PC-9 (cell line): Measurements from ENCODE around the gene FAM193A.

ENCODE experiments used
- EZH2 ChIP-seq: fragments of 200-600 bp; sonication (generic); IDR thresholded peaks from 2 replicates; pipeline ENCODE4 v1.8.0; 2017; ENCODE audit warnings: antibody characterized with exemption, low read depth
- TF ChIP-seq, protein P1 (sequence below): fragments of 200-600 bp; sonication (generic); conservative IDR thresholded peaks from 2 replicates; pipeline ENCODE4 v1.6.1; 2017; ENCODE audit warnings: mixed run types, antibody characterized with exemption, mild to moderate bottlenecking, moderate library complexity

GRCh38 chr4:2666722-2667247 lies 130.3 kb downstream of the FAM193A start:
- TF ChIP-seq, protein P1, sequence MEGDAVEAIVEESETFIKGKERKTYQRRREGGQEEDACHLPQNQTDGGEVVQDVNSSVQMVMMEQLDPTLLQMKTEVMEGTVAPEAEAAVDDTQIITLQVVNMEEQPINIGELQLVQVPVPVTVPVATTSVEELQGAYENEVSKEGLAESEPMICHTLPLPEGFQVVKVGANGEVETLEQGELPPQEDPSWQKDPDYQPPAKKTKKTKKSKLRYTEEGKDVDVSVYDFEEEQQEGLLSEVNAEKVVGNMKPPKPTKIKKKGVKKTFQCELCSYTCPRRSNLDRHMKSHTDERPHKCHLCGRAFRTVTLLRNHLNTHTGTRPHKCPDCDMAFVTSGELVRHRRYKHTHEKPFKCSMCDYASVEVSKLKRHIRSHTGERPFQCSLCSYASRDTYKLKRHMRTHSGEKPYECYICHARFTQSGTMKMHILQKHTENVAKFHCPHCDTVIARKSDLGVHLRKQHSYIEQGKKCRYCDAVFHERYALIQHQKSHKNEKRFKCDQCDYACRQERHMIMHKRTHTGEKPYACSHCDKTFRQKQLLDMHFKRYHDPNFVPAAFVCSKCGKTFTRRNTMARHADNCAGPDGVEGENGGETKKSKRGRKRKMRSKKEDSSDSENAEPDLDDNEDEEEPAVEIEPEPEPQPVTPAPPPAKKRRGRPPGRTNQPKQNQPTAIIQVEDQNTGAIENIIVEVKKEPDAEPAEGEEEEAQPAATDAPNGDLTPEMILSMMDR, result no peak
- TF ChIP-seq EZH2, result no peak
